GM21786 (cell line): Measurements from ENCODE around the gene CDH4.

Experiments used
- ATAC-seq: cut with Tn5 transposase; IDR thresholded peaks from one replicate; pipeline ENCODE4 v1.9.1; 2021; ENCODE audit not compliant: unreplicated experiment

The CDH4 gene

DNA sequence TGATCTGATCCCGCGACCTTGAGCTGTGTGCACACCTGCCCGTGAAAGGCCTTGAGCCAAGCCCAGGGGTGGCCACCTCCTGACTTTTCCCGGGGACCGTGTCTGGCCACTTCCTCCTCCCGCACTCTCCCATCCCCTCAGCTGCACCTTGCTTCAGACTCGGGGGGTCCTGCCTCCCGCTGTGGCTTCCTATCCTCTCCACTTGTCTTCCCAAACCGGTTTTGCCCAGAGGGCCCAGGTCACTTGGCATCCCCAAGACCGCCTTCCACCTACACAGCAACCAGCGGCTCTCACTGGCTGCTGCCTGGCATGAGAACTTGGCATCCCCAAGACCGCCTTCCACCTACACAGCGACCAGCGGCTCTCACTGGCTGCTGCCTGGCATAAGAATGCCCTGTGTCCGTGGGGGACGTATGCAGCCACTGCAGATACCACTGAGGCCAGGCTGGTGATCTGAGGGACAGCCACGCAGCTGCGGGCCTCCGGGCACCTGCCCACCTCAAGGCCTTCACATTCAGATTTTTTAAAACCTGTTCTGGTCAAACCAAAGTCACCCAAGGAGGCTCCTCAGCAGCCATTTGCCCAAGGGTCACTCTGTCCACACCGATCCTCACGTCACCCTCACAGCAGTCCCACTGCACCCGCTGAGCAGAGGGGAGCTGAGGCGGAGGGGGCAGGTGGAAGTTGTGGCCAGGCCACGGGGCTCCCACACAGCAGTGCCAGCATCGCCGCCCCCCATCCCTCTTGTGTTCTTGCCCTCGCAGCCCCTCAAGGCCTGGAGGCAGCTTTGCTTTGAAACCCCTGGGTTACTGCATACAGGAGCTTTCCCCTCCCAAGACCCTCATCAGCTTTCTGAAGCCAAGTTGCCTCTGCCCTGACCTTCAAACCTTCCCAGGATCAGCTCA is 568.1 kb downstream of the CDH4 start:
- no peak for ATAC-seq

DNA sequence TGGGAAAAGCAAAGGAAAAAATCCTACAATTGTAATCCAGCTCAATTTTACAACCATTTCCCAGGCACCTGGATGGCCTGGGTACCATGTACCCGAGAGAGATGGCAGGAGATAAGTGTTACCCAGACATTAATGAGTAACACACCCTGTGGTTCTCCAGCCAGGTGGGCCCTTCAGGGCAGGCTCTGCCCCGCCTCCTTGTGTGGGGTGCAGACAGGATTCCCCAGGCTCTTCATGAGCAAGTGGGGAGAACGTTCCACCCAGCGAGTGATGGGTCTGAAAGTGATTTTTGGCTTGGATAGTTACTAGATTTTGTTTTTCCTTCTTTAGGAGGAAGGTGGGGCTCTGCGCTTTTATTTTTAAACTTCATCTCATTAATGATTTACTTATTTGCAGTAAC is 569.7 kb downstream of the CDH4 start:
- no peak for ATAC-seq

DNA sequence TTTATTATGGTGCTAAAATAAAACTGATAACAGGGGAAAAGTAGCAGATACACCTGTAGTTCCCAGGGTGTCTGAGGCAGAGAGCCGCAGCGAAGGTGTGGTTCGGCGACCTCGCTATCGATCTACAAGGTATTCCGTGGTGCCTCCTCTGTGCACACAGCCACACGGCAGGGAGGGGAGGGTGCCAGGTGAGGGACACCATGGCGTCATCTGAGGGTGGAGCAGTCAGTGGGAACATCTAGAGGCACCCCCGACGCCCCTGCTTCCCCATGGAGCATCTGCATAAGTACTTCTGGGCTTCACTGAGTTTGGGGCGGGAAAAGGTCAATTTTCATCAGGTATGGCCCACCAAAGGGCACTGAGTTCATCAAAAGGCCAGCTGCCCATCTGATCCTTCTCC is 570.3 kb downstream of the CDH4 start:
- no peak for ATAC-seq

GRCh38 chr20:61823242-61823641 is 571.2 kb downstream of the CDH4 start:
- ATAC-seq: no peak

- ATAC-seq: no peak
These were observed 576.8 kb downstream of the CDH4 start for GRCh38 chr20:61828891-61829290.

- ATAC-seq: no peak
These were observed 577.5 kb downstream of the CDH4 start for GRCh38 chr20:61829526-61829925.

DNA sequence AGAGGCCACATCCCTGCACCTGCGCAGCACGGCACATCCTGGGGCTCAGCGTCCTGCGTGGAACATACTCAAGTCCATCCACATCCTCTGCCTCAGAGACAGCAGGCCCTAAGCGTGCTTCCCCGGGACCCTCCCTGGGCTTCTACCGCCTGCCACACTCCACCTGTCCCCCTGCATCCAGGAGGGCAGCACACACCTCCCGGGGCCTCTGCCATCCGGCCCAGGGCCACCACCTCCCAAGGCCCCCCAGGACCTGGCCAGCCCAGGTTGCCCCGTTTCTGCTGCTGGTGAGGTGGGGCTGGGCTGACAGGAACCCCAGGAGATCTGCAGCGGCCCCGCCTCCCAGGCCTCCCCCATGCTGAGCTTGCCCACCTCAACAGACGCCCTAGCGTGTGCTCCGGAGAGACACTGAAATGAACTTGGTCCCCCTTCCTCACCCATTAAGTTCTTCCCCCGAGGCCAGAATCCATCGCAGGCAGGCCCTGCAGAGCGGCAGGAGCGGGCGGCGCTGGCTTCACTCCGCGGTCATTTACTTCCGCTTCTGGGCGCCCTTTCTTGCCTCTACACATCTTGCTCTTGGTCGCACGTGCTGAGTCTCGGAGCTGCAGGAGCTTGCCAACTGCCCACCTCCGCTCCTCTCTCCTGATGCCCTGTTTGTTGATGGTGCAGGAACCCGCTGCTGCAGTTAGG is 578.3 kb downstream of the CDH4 start:
- ATAC-seq: no peak

DNA sequence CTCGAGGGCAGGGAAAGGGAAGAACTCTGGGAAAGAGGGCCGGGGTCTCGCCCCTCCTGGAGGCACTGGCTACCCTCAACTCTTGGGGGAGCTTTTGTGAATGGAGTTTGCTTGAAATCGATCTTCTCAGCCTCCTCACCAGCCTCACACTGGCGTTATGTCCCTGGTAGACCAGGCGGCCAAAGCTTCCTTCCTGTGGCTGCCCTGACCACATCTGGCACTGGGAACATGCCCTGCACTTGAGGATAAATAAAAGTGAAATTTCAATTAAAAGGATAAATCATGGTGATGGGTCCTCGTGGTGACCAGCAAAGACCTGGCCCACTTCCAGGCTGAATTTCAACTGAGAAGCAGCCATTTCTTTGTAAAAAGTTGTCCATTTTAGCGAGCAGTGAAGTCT is 578.9 kb downstream of the CDH4 start:
- ATAC-seq: no peak

DNA sequence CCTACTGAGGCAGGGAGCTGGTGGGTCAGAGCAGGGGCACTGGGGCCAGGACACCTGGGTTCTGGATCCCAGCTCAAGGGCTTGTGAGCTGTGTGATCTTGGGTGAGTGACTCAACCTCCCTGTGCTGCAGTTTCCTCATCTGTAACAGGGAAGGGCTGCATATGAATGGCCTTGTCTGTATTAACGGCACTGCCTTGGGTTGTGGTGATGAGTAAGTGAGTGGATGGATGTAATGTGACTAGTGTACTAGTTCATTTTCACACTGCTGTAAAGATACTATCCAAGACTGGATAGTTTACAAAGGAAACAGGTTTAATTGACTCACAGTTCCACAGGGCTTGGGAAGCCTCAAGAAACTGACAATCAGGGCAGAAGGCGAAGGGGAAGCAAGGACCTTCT is 580.1 kb downstream of the CDH4 start:
- no peak for ATAC-seq

DNA sequence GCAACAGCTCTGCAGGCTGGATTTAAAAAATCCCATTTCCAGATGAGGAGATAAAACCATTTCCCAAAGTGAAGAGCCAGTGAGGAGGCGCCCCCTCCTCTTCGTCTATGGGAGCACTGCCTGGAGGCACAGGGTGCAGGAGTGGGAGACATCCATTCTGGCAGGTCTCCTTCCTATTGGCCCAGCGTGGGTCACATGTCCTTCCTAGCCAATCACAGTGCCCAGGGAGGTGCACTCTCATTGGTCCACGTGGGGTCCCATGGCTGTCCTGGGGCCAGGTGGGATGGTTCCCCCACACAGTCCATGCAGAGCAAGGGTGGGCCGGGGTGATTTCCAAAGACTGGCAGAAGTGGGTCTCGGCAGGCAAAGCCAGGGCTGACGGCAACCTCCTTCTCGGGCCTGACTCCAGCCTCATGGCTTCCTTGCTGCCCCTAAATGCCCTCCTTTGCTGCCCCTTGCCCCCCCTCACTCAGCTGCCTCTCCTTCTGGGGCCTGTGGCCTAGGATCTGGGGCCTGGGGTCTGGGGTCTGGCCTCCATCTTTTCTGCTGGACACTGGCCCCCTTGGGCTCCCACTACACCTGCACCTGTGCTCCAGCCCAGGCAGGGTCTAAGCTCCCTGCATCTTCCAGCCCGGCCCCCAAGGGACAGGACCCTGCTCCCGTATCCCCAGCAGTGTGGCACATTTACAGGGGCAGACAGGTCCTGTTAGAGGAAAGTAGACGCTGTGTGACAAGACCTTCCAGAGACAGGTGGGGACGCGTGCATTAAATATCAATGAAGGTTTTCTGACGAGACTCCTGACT is 581.9 kb downstream of the CDH4 start:
- ATAC-seq: no peak

- no peak for ATAC-seq
These were observed 583.2 kb downstream of the CDH4 start for GRCh38 chr20:61835301-61835700.

GRCh38 chr20:61835791-61836350 is 583.8 kb downstream of the CDH4 start:
- no peak for ATAC-seq

- no peak for ATAC-seq
These were observed 585.1 kb downstream of the CDH4 start for GRCh38 chr20:61837200-61837599.

DNA sequence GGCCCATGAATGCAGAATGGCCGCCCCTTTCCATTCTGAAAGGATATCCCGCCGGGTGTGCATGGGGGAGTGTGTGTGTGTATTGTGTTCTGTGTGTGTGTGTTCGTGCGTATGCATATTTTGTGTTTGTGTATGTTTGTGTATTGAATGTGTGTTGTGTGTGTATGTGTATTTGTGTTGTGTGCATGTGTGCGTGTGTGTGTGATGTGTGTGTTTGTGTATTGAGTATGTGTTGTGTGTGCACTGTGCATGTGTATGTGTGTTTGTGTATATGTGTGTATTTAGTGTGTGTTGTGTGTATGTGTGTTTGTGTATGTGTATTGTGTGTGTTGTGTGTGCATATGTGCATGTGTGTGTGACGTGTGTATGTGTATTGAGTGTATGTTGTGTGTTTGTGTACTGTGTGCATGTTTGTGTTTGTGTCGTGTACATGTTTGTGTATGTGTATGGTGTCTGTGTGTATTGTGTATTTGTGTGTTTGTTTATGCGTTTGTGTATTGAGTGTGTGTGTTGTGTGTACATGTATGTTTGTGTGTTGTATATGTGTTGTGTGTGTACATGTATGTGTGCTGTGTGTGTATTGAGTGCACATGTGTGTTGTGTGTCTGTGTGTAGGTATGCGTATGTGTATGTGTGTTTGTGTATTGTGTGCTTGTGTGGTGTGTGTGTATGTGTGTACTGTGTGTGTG is 587.3 kb downstream of the CDH4 start:
- ATAC-seq: no peak

GRCh38 chr20:61839912-61840778 is 588.1 kb downstream of the CDH4 start:
- ATAC-seq: no peak

DNA sequence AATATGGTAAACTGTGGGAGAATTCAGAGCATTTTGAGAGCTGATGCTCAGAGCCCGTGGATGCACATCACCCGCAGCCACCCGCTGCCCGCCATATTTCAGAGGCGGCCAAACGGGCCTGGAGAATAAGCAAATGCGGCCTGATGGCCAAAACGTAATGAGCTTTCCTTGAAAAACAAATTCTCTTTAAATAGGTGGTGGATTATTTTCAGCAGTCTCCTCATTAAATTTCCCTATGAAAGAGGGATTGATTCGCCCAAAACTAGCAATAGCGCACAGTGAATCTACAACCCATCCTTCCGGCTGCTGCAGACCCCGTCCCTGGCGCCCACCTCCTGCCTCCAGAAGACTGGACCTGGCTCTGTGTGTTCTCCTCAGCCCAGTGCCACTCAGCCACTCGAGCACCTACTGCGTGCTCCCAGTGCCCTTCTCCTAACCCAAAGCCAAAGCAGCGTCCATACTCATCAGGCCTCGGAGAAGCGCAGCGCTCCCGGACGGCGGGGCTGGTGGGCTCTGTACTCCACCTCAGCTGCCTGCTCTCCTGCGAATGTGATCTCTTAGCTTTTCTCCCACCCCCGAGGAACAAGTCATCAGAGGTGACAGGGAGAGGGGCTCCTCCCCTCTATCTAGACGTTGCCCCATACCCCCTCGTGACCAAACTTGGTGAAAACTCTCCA is 588.9 kb downstream of the CDH4 start:
- no peak for ATAC-seq

- no peak for ATAC-seq
These were observed 589.5 kb downstream of the CDH4 start for GRCh38 chr20:61841551-61841950.

GRCh38 chr20:61841966-61842365 is 589.9 kb downstream of the CDH4 start:
- ATAC-seq: no peak

GRCh38 chr20:61844621-61845020 is 592.6 kb downstream of the CDH4 start:
- ATAC-seq: no peak
